Measurements from ENCODE around the gene HSD17B8.

Gene HSD17B8

GRCh38 chr6:33171880-33172687, 32.4 kb upstream of the HSD17B8 start:
- DNase-seq: no peak

GRCh38 chr6:33172688-33173534, 31.5 kb upstream of the HSD17B8 start:
- no peak for DNase-seq

- no peak for DNase-seq
Observed at GRCh38 chr6:33173535-33174180, 30.8 kb upstream of the HSD17B8 start.

- no peak for DNase-seq
Observed at GRCh38 chr6:33174784-33175183, 29.7 kb upstream of the HSD17B8 start.

GRCh38 chr6:33175436-33176069, 28.9 kb upstream of the HSD17B8 start:
- no peak for DNase-seq

GRCh38 chr6:33176906-33177305, 27.5 kb upstream of the HSD17B8 start:
- no peak for DNase-seq

- no peak for DNase-seq
Observed at GRCh38 chr6:33177552-33178446, 26.7 kb upstream of the HSD17B8 start.

- no peak for DNase-seq
Observed at GRCh38 chr6:33178755-33179475, 25.5 kb upstream of the HSD17B8 start.

- no peak for DNase-seq
Observed at GRCh38 chr6:33181141-33181540, 23.3 kb upstream of the HSD17B8 start.

GRCh38 chr6:33183071-33183683, 21.3 kb upstream of the HSD17B8 start:
- no peak for DNase-seq

- no peak for DNase-seq
Observed at GRCh38 chr6:33185190-33185589, 19.3 kb upstream of the HSD17B8 start.

- no peak for DNase-seq
Observed at GRCh38 chr6:33185654-33186187, 18.7 kb upstream of the HSD17B8 start.

- no peak for DNase-seq
Observed at GRCh38 chr6:33187809-33188208, 16.6 kb upstream of the HSD17B8 start.

GRCh38 chr6:33189164-33189563, 15.3 kb upstream of the HSD17B8 start:
- DNase-seq: no peak

- DNase-seq: no peak
Observed at GRCh38 chr6:33189625-33190448, 14.6 kb upstream of the HSD17B8 start.

- DNase-seq: no peak
Observed at GRCh38 chr6:33190504-33191107, 13.8 kb upstream of the HSD17B8 start.

- no peak for DNase-seq
Observed at GRCh38 chr6:33191383-33192104, 12.9 kb upstream of the HSD17B8 start.

- DNase-seq: no peak
Observed at GRCh38 chr6:33192105-33192646, 12.3 kb upstream of the HSD17B8 start, which contains the start of gene COL11A2. TSS of gene COL11A2 (minus strand) at chr6:33192467. CDS start at chr6:33192240, 227 bp downstream.

Data from NCI-H1436 treated with DMSO at 0.1 percent for 48 hours (cell line).